K562 (cell line): ENCODE measurements around the gene SIRPD. TPM values are rescaled to one million over a fixed set of nuclear protein-coding genes. Genes with fewer than 3 reads are reported as not detected.
A peak's percentile ranks its signal among the peaks of the same experiment; 100 is the strongest.

ENCODE experiments used
- CAMTA2 ChIP-seq: fragments of 250-450 bp; sonication (Bioruptor Pico); conservative IDR thresholded peaks from 2 replicates; pipeline ENCODE4 v1.5.1; 2022
- ETV6 ChIP-seq, 3 experiments: fragments of 150-350 bp in 1 of 3; sonication (generic) in 1 of 3; formaldehyde crosslinking in 1 of 3; IDR thresholded peaks; 2 replicates each; pipeline versions ENCODE4 v1.6.1 to v1.8.0; 2014 to 2022; ENCODE audit warnings: borderline replicate concordance in 2 of 3, low read depth in 2 of 3, antibody characterized with exemption in 1 of 3, low read length in 1 of 3, mild to moderate bottlenecking in 1 of 3, missing genetic modification reagents in 1 of 3
- GTF2E2 ChIP-seq: fragments of 200-800 bp; sonication (Bioruptor generic); IDR thresholded peaks from 2 replicates; pipeline ENCODE4 v1.6.1; 2016; ENCODE audit warnings: missing genetic modification characterization, missing compliant biosample characterization
- NR1H2 ChIP-seq: sonication (generic); formaldehyde crosslinking; IDR thresholded peaks from 2 replicates; pipeline ENCODE4 v1.4.0; 2020; ENCODE audit warnings: mild to moderate bottlenecking, missing genetic modification reagents
- POU5F1 ChIP-seq: fragments of 150-350 bp; IDR thresholded peaks from 2 replicates; pipeline ENCODE4 v1.6.1; 2014; ENCODE audit warnings: borderline replicate concordance, low read length, low read depth, mild to moderate bottlenecking; ENCODE audit not compliant: partially characterized antibody
- RCOR1 ChIP-seq, 2 experiments: IDR thresholded peaks; 2 replicates each; pipeline ENCODE4 v1.6.1; 2012; ENCODE audit warnings: low read depth in 2 of 2, low read length in 2 of 2, borderline replicate concordance in 1 of 2, improper control_type of control experiment in 1 of 2
- SRSF1 ChIP-seq: fragments of 200-400 bp; formaldehyde crosslinking; IDR thresholded peaks from 2 replicates; pipeline ENCODE4 v1.6.1; 2017; ENCODE audit warnings: mild to moderate bottlenecking, low read depth, low read length, moderate library complexity
- polyA plus RNA-seq, 8 experiments: library from polyadenylated mRNA; depleted of rRNA in 4 of 8; stranded (reverse) in 5 of 8; unstranded in 3 of 8; fragments of >200 nt; fragmentation: Nextera tagmentation in 2 of 8; fragmentation: Illumina TruSeq in 1 of 8; extraction: Ambion mirVana in 2 of 8; extraction: Trizol in 1 of 8; gene quantifications; 2 replicates each; pipeline versions ENCODE4 v1.2.1 to v1.2.3, GENCODE V29; 2011 to 2014; ENCODE audit warnings: inconsistent platforms in 1 of 8, missing spikeins in 1 of 8
- total RNA-seq, 7 experiments: library from RNA; depleted of rRNA in 6 of 7; stranded (reverse); fragments of >200 nt in 6 of 7; fragmentation: Illumina TruSeq in 2 of 7; extraction: Trizol in 2 of 7; gene quantifications; 2 replicates each; pipeline versions ENCODE4 v1.2.1 to v1.2.3, GENCODE V29; 2011 to 2021; ENCODE audit warnings: low replicate concordance in 1 of 7
- TF ChIP-seq, protein P1 (sequence below): fragments of 200-400 bp; formaldehyde crosslinking; IDR thresholded peaks from 2 replicates; pipeline ENCODE4 v1.6.1; 2017; ENCODE audit warnings: mild to moderate bottlenecking, low read depth, low read length, moderate library complexity
- TF ChIP-seq, protein P2 (sequence below): fragments of 250-450 bp; sonication (Bioruptor Pico); IDR thresholded peaks from 2 replicates; pipeline ENCODE4 v1.5.0; 2021; ENCODE audit warnings: mild to moderate bottlenecking, borderline replicate concordance

SIRPD gene
- total and polyA plus RNA-seq, 9 of the 15 experiments (the other 6 are each of a cell fraction or from before 2014, with no cell fraction given): not detected

DNA sequence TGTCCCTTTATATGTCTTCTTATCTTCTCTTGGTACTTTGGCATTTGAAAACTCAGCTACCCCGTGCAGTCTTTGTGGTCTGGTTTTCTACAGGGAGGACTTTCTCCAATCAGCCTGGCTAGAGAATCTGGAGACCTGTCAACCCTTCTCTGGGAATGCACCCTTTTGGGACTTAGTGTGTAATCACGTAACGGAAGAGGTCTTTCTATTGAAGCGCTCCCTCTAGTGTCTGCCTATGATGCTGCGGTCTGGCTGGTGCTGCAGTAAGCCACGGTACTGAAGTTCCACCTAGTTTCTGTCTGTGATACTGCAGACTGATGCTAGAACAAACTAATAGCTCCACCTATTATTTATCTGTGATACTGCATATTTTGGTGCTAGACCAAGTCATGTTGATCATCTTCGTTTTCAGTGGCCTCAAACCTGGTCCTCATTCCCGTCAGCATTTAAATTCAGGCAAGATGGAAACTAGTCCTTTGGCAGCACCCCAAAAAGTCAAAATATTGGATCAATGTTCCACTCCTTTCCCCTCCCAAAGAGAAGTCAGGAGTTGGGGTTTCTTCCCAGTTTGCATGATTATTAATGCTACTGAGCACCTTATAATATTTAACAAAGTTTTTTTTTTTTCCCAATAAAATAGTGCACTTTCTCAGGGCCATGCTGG is 53.8 kb downstream of the SIRPD start (continued):
- TF ChIP-seq, protein P1, sequence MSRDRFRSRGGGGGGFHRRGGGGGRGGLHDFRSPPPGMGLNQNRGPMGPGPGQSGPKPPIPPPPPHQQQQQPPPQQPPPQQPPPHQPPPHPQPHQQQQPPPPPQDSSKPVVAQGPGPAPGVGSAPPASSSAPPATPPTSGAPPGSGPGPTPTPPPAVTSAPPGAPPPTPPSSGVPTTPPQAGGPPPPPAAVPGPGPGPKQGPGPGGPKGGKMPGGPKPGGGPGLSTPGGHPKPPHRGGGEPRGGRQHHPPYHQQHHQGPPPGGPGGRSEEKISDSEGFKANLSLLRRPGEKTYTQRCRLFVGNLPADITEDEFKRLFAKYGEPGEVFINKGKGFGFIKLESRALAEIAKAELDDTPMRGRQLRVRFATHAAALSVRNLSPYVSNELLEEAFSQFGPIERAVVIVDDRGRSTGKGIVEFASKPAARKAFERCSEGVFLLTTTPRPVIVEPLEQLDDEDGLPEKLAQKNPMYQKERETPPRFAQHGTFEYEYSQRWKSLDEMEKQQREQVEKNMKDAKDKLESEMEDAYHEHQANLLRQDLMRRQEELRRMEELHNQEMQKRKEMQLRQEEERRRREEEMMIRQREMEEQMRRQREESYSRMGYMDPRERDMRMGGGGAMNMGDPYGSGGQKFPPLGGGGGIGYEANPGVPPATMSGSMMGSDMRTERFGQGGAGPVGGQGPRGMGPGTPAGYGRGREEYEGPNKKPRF: no peak
- TF ChIP-seq RCOR1 (IDR thresholded peaks at IDR 0.05; ENCODE audit: borderline replicate concordance in 1 of 2, low read depth in 2 of 2, low read length in 2 of 2) (peak in 1 of 2 experiments; percentile 49; a peak in 2 of 4 replicates), GTF2E2 (tag) (no peak), CAMTA2 (CRISPR knock-in tag) (no peak), ETV6 (IDR thresholded peaks at IDR 0.05; ENCODE audit: borderline replicate concordance in 1 of 2, low read depth in 2 of 2, low read length in 1 of 2) (no peak), ETV6 (CRISPR knock-in tag; IDR thresholded peaks at IDR 0.05; ENCODE audit: borderline replicate concordance) (no peak), POU5F1 (no peak), NR1H2 (CRISPR knock-in tag) (no peak), SRSF1 (no peak)
- TF ChIP-seq, protein P2, sequence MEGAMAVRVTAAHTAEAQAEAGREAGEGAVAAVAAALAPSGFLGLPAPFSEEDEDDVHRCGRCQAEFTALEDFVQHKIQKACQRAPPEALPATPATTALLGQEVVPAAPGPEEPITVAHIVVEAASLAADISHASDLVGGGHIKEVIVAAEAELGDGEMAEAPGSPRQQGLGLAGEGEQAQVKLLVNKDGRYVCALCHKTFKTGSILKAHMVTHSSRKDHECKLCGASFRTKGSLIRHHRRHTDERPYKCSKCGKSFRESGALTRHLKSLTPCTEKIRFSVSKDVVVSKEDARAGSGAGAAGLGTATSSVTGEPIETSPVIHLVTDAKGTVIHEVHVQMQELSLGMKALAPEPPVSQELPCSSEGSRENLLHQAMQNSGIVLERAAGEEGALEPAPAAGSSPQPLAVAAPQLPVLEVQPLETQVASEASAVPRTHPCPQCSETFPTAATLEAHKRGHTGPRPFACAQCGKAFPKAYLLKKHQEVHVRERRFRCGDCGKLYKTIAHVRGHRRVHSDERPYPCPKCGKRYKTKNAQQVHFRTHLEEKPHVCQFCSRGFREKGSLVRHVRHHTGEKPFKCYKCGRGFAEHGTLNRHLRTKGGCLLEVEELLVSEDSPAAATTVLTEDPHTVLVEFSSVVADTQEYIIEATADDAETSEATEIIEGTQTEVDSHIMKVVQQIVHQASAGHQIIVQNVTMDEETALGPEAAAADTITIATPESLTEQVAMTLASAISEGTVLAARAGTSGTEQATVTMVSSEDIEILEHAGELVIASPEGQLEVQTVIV (CRISPR knock-in tag): no peak
